ENCODE data around the gene MEIOB. TPM values are rescaled to one million over a fixed set of nuclear protein-coding genes. Genes with fewer than 3 reads are reported as not detected.
"Not testable (repeated sequence)": the region's sequence is repeated elsewhere in the genome, so short reads cannot be mapped to it uniquely, and the experiment has no call there.

Gene MEIOB
- polyA plus RNA-seq, 4 donors, result 0.25 to 3.1 (median 1.00) TPM

- DNase-seq (ENCODE audit: low read depth in 4 of 4, low spot score in 3 of 4), result no peak
Measured at GRCh38 chr16:1878256-1878655, 6.3 kb upstream of the MEIOB start.

GRCh38 chr16:1877804-1878203, 5.8 kb upstream of the MEIOB start:
- no peak for DNase-seq (ENCODE audit: low read depth in 4 of 4, low spot score in 3 of 4)

- DNase-seq (ENCODE audit: low read depth in 4 of 4, low spot score in 3 of 4), result no peak
Measured at GRCh38 chr16:1877089-1877488, 5.1 kb upstream of the MEIOB start.

GRCh38 chr16:1876468-1876867, 4.5 kb upstream of the MEIOB start:
- DNase-seq (ENCODE audit: low read depth in 4 of 4, low spot score in 3 of 4), result no peak

- not testable (repeated sequence) for DNase-seq (ENCODE audit: low read depth in 4 of 4, low spot score in 3 of 4)
Measured at GRCh38 chr16:1876066-1876465, 4.1 kb upstream of the MEIOB start.

GRCh38 chr16:1874854-1875253, 2.9 kb upstream of the MEIOB start:
- no peak for DNase-seq (ENCODE audit: low read depth in 4 of 4, low spot score in 3 of 4)

- no peak for DNase-seq (ENCODE audit: low read depth in 4 of 4, low spot score in 3 of 4)
Measured at GRCh38 chr16:1870365-1871082, 1.4 kb downstream of the MEIOB start.

- DNase-seq (ENCODE audit: low read depth in 4 of 4, low spot score in 3 of 4), result no peak
Measured at GRCh38 chr16:1865902-1866690, 5.9 kb downstream of the MEIOB start.

- peak in 2 of 4 donors; percentile 18 to 25 for DNase-seq (ENCODE audit: low read depth in 4 of 4, low spot score in 3 of 4)
Measured at GRCh38 chr16:1863681-1864460, 8.1 kb downstream of the MEIOB start.

GRCh38 chr16:1862394-1862793, 9.6 kb downstream of the MEIOB start:
- no peak for DNase-seq (ENCODE audit: low read depth in 4 of 4, low spot score in 3 of 4)

- no peak for DNase-seq (ENCODE audit: low read depth in 4 of 4, low spot score in 3 of 4)
Measured at GRCh38 chr16:1861730-1862129, 10.2 kb downstream of the MEIOB start.

GRCh38 chr16:1859650-1860049, 12.3 kb downstream of the MEIOB start:
- DNase-seq (ENCODE audit: low read depth in 4 of 4, low spot score in 3 of 4), result no peak

- DNase-seq (ENCODE audit: low read depth in 4 of 4, low spot score in 3 of 4), result no peak
Measured at GRCh38 chr16:1858189-1858865, 13.6 kb downstream of the MEIOB start.

- DNase-seq (ENCODE audit: low read depth in 4 of 4, low spot score in 3 of 4), result no peak
Measured at GRCh38 chr16:1857433-1858097, 14.4 kb downstream of the MEIOB start.

- no peak for DNase-seq (ENCODE audit: low read depth in 4 of 4, low spot score in 3 of 4)
Measured at GRCh38 chr16:1851793-1852192, 20.2 kb downstream of the MEIOB start.

- DNase-seq (ENCODE audit: low read depth in 4 of 4, low spot score in 3 of 4), result no peak
Measured at GRCh38 chr16:1850981-1851380, 21.0 kb downstream of the MEIOB start.

- no peak for DNase-seq (ENCODE audit: low read depth in 4 of 4, low spot score in 3 of 4)
Measured at GRCh38 chr16:1846416-1846815, 25.5 kb downstream of the MEIOB start.

- DNase-seq (ENCODE audit: low read depth in 4 of 4, low spot score in 3 of 4), result no peak
Measured at GRCh38 chr16:1845985-1846384, 26.0 kb downstream of the MEIOB start.

GRCh38 chr16:1839554-1839953, 32.4 kb downstream of the MEIOB start:
- no peak for DNase-seq (ENCODE audit: low read depth in 4 of 4, low spot score in 3 of 4)

- DNase-seq (ENCODE audit: low read depth in 4 of 4, low spot score in 3 of 4), result no peak
Measured at GRCh38 chr16:1834096-1834495, 37.9 kb downstream of the MEIOB start.
